GM19455 (cell line): ENCODE measurements around the gene LILRA6.

Source experiments
- ATAC-seq: cut with Tn5 transposase; IDR thresholded peaks from one replicate; pipeline ENCODE4 v1.9.1; 2021; ENCODE audit not compliant: unreplicated experiment

LILRA6 gene

GRCh38 chr19:54188215-54188871, 54.2 kb downstream of the LILRA6 start:
- ATAC-seq, result no peak

- ATAC-seq, result no peak
Measured at GRCh38 chr19:54186934-54187381, 55.6 kb downstream of the LILRA6 start.
